Fibroblast of upper back skin (primary cell): ENCODE data around the gene DRC7.

ENCODE experiments used
- DNase-seq: peaks from one replicate; pipeline ENCODE4 v3.0.0-alpha.2; 2013

The DRC7 gene

DNA sequence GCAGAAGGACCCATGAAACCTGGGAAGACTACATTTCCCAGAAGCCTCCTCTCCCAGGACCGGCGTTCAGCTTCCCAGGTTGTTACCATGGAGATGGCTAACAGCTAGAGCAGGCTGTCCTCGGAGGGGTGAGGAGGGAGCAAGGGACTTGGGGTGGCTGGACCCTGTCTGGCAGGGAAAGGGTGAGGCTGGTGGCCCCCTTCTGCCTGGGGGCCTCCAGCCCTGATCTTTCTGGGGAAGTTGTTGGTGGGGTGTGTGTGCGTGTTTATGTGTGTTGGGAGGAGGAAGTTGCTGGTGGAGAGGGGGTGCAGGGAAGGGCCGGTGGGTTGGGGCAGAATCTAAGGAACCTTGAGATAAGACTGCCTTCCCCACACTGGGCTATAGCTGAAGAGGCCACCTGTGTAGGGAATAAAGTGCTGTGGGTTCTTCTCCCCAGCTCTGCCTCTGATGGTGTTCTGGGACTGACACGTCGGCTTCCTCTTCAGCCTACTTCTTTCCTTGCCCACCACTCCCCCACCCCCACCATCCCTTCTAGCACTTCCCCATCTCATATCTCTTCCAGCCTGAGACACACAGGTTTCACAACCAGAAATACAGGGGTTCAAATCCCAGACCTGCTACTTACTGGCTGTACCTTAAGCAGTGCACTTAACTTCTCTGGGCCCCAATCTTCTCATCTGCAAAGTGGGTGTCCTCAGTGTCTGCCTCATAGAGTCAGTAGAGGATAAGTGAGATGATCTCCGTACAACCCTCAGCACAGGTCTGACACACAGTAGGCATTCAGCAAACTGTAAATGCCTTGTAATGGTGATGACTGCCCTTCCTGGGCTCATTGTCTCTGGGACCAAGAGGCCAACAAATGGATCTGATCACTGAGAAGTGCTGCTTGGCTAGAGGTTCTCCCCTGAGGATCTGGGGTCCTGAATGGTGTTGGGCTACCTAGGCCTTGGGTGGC, at the start of gene DRC7:
Gene DRC7, plus strand, starts transcription at position 82 of the 955 bp plus-strand sequence. CDS start 3,144 bp downstream, outside the sequence.
- DNase-seq = no peak

- DNase-seq = no peak
These were observed 49.4 kb upstream of the DRC7 start for GRCh38 chr16:57645169-57645568.

GRCh38 chr16:57645691-57646387, 48.8 kb upstream of the DRC7 start:
- peak; percentile 44 for DNase-seq

- no peak for DNase-seq
These were observed 48.1 kb upstream of the DRC7 start for GRCh38 chr16:57646388-57647039.

GRCh38 chr16:57647136-57647875, 47.3 kb upstream of the DRC7 start:
- no peak for DNase-seq

- DNase-seq = no peak
These were observed 46.5 kb upstream of the DRC7 start for GRCh38 chr16:57648125-57648524.

GRCh38 chr16:57648581-57649442, 45.8 kb upstream of the DRC7 start:
- DNase-seq = peak; percentile 68

GRCh38 chr16:57649443-57649751, 45.2 kb upstream of the DRC7 start:
- DNase-seq = no peak

DNA sequence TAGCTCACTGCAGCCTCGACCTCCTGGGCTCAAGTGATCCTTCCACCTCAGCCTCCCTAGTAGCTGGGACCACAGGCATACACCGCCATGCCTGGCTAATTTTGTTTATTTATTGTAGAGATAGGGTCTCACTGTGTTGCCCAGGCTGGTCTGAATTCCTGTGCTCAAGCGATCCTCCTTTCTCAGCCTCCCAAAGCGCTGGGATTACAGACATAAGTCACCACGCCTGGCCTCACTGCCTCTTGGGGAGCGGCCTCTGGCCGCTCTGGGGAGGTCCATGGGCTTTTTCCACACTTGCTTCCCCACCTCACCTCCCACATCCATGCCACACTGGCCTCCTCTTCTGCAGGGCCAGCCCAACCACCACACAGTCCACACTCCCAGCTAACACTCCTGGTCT, 44.8 kb upstream of the DRC7 start:
- no peak for DNase-seq

DNA sequence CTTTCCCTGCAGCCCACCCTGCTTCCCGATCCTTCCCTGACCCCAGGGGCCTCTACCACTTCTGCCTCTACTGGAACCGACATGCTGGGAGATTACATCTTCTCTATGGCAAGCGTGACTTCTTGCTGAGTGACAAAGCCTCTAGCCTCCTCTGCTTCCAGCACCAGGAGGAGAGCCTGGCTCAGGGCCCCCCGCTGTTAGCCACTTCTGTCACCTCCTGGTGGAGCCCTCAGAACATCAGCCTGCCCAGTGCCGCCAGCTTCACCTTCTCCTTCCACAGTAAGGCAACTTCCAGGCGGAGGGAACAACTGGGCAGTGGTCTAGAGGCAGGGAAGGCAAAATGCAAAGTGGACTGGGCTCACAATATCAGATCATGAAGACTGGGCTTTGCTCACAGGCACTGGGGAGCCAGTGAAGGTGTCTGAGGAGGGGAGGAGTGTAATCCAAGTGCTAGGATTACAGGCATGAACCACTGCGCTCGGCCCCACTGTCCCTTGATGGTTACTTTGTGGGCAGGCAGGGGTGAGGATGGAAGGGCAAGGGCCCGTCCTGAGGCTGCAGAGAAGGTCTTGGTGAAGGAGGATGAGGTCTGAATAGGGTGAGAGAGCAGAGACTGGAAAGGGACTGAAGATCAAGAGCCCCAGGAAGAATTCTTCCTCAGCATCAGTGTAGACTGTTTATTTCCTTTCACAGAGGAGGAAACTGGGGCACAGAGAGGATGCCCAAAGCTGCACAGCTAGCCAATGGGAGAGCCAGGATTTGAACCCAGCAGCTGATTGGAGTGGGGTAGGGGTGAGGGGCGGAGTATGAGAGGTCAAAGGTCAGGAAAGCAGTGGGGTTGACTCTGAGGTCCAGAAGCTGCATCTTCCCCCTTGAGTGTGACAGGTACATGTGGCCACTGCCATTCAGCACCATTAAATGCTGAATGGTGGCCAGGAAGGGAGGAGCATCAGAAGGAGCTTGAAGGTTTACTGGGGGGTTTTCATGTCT, 43.0 kb upstream of the DRC7 start:
- no peak for DNase-seq

DNA sequence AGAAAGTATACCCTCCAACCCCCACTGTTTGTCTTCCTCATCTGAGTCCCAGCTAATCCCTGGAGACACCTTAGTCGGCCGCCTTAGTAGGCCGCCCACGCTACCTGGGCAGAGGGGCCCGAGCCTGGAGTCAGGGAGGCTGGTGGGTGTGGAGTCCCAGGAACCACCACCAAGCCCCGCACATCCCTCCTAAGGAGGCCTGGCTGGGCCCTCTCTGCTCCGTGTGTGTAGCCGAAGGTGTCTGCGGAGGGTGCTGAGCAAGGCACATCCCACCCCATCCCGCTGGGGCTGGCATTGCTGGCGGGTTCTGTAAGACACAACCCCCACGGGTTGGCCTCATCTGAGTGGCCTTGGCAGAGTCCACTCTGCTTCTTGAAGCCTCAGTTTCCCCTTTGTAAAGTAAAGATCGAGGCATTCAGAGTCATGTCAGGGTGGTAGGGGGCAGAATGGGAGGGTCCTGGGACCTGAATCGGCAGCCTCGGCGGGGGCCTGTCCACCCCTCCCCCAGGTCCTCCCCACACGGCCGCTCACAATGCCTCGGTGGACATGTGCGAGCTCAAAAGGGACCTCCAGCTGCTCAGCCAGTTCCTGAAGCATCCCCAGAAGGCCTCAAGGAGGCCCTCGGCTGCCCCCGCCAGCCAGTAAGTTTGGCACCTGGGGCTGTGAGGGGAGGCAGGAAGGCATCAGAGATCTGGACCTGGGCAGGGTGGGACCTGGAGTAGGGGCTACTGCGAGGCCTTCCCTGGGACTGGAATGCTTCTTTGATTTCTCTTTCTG, 41.7 kb upstream of the DRC7 start:
- DNase-seq = no peak

DNA sequence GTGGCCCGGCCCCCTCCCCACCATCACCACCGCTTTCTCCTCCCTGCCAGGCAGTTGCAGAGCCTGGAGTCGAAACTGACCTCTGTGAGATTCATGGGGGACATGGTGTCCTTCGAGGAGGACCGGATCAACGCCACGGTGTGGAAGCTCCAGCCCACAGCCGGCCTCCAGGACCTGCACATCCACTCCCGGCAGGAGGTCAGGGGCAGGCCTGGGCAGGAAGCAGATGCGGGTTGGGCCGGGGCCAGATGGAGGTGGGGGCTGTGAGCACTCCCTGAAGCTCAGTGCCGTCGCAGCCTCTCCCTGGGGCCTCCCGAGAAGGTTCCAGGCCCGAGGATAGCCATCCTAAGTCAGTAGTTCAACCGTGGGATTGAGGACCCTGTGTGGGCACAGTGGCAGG, 40.7 kb upstream of the DRC7 start:
- peak; percentile 35 for DNase-seq

DNA sequence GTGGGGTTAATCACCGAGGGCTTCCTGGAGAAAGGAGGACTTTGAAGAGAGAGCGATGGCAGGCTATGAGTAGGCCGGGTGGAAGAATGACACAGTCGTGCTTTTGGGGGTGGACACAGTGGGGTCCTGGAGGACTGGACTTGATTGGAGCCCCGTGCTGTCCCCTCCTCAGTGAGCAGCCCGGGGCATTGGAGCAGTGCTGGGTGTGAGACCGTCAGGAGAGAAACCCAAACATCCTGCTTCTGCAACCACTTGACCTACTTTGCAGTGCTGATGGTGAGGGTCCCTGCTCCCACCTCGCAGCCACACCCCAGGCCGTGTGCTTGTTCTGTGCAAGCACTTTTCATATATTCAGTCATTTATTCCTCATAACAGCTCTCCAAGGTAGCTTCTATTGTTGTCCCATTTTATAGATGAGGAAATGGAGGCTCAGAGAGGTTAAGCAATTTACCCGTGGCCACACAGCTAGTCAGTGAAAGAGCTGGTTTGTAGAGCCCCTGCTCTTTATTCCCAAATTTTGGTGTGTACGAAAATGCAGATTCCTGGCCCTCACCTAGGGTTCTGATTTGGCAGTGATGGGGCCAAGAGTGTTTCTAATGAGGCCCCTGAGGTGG, 38.2 kb upstream of the DRC7 start:
- DNase-seq = no peak

DNA sequence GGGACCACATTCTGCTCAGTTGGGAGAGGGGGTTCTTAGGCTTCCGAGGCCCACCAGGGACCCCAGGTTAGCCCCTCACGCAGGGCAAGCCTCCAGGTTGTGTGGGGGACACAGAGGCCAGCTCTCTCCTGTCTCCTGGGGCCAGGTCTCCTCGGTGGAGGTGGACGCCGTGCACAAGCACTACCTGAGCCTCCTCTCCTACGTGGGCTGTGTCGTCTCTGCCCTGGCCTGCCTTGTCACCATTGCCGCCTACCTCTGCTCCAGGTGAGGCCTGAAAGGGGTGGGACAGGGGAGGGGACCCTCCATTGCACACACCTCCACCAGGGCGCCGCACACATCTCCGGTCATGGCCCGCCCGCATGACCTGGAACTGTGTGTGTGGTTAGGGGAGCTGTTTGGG, 37.4 kb upstream of the DRC7 start:
- DNase-seq = no peak

DNA sequence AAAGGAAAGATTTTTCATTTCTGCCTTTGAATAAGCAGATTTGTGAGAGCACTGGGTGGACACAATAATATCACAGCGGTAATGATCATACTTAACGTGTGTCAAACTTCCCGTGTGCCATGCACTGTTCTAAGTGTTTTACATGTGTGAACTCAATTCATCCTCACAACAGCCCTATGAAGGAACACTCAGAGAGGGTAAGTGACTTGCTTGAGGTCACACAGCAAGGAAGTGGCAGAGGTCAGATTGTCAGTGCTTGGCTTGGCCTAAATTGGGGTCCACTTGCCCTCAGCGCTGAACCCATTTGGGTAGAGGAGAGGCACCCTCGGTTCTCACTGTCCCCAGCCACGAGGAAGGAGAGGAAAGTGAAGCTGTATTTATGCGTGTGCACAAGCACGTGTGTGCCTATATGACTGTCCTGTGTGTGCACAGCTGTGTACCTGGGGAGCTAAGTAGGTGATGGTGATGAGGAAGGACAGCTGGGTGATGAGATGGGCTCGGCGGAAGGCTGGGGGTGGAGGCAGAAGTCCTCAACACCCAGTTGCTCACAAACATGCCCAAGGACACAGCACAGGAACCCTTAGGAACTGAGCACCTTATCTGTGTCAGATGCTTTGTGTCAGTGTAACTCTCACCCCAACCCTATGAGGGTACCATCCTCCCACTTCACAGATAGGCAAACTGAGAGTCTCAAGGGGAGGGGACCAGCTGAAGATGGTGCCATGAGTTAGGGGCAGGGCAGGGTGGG, 36.3 kb upstream of the DRC7 start:
- DNase-seq = no peak

- DNase-seq = no peak
These were observed 35.5 kb upstream of the DRC7 start for GRCh38 chr16:57658878-57659674.

DNA sequence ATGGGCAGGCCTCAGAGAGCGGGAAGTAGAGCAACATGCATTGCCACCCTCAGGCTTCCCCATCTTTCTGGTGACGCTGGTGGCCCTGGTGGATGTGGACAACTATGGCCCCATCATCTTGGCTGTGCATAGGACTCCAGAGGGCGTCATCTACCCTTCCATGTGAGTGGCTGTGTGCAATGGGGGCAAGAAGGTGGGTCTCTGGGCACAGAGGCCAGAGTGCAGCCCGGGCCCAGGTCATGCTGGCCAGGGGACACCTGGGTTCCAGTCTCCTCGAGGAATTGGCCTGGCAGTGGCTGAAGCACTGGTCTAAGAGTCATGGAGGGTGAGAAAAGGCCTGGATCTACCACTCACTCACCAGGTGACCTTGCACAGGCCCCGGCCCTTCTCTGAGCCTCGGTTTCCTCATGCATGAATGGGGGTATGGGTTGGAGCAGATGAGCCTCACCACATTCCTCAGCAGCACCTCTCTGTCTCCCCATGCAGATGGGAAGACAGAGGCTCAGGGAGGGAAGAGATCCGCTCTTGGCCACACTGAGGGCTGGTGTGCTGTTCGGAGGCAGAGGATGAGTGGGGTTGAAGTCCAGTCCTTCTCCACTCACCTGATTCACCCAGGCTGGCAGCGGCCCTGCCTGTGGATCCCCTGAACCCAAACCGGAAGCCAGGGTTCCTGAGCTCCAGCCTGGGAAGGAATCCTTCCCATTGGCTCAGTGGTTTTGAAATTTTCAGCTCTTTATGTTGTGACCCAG, 33.7 kb upstream of the DRC7 start:
- no peak for DNase-seq
